Transverse colon (tissue), 4 donors: ENCODE results near the gene FBXO21. TPM values are rescaled to one million over a fixed set of nuclear protein-coding genes. Genes with fewer than 3 reads are reported as not detected.
"Not testable (repeated sequence)": the region's sequence is repeated elsewhere in the genome, so short reads cannot be mapped to it uniquely, and the experiment has no call there.

Source experiments
- DNase-seq: peaks from one replicate; pipeline ENCODE4 v3.0.0-alpha.2; 2019
- H3K27ac ChIP-seq, 4 donors: fragments of 200-600 bp; sonication (generic); 2 replicates each; pipeline ENCODE4 v1.5.1; 2016 to 2018; ENCODE audit warnings: inconsistent platforms in 4 of 4
- H3K27me3 ChIP-seq: fragments of 200-600 bp; sonication (generic); 2 replicates; pipeline ENCODE4 v1.5.1; 2017; ENCODE audit warnings: inconsistent platforms
- H3K36me3 ChIP-seq, 4 donors: fragments of 200-600 bp; sonication (generic); 2 replicates each; pipeline ENCODE4 v1.5.1; 2017 to 2019; ENCODE audit warnings: inconsistent platforms in 4 of 4
- H3K4me1 ChIP-seq, 4 donors: fragments of 200-600 bp; sonication (generic); 2 replicates each; pipeline ENCODE4 v1.5.1; 2017 to 2020; ENCODE audit warnings: inconsistent platforms in 4 of 4
- H3K4me3 ChIP-seq, 4 donors: fragments of 200-600 bp; sonication (generic); 1 replicate in 1 of 4; 2 replicates in 3 of 4; pipeline versions ENCODE4 v1.5.1 to v1.6.1; 2017 to 2019; ENCODE audit warnings: inconsistent platforms in 4 of 4
- H3K9me3 ChIP-seq, 2 donors: fragments of 200-600 bp; sonication (generic); 2 replicates each; pipeline ENCODE4 v1.5.1; 2017 to 2019; ENCODE audit warnings: inconsistent platforms in 2 of 2
- CTCF ChIP-seq, 5 experiments: fragments of 200-600 bp in 3 of 5; fragments of 450-650 bp in 2 of 5; sonication (generic) in 3 of 5; IDR thresholded peaks; 1 replicate in 2 of 5; 2 replicates in 3 of 5; pipeline ENCODE4 v1.5.1; 2016 to 2017; ENCODE audit warnings: antibody characterized with exemption in 5 of 5, inconsistent platforms in 3 of 5, mild to moderate bottlenecking in 2 of 5, moderate library complexity in 1 of 5
- EP300 ChIP-seq: sonication (generic); formaldehyde crosslinking; IDR thresholded peaks from one replicate; pipeline ENCODE4 v1.6.1; 2017; ENCODE audit warnings: antibody characterized with exemption, low read depth
- POLR2A ChIP-seq: fragments of 450-650 bp; IDR thresholded peaks from one replicate; pipeline ENCODE4 v1.6.1; 2016; ENCODE audit warnings: antibody characterized with exemption, mild to moderate bottlenecking, moderate library complexity
- POLR2AphosphoS5 ChIP-seq, 3 donors: sonication (generic); formaldehyde crosslinking; IDR thresholded peaks; one replicate each; pipeline ENCODE4 v1.6.1; 2016; ENCODE audit warnings: antibody characterized with exemption in 3 of 3
- WGBS, 2 donors: methylation state at CpG; one replicate each; pipeline ENCODE4 v1.1.5; 2018; ENCODE audit warnings: low coverage in 1 of 2; 5-methylcytosine and 5-hydroxymethylcytosine counted together
- in situ Hi-C, 4 donors: fragments of 200-750 bp; cut with MboI; loops; one replicate each; pipeline versions ENCODE4 v1.15.0 to v1.15.1; 2017; ENCODE audit warnings: low sequenced_read_pairs in 3 of 4, low pct_ligation_motif_present in 1 of 4, low pct_unique_long_range_greater_than_20kb in 1 of 4
- intact Hi-C: fragments of 100-400 bp; cut with DNase I; formaldehyde crosslinking; loops from one replicate; pipeline ENCODE4 v1.15.1; 2023; ENCODE audit warnings: low total_unique reads
- total RNA-seq, 4 donors: library from RNA; depleted of rRNA; stranded (reverse); fragments of >200 nt; gene quantifications; one replicate each; pipeline ENCODE4 v1.1.0, GENCODE V29; 2016

Gene FBXO21
- total RNA-seq, 4 donors from 2014 or later, result 31.6 to 56.9 (median 36.8) TPM

GRCh38 chr12:117187421-117187820, 2.8 kb downstream of the FBXO21 start:
- intact Hi-C loops, result no loop called here
- H3K36me3 ChIP-seq, result peaks cover 0 to 29% (median 8%) of the 10 kb centered on the region in 4 donors
- H3K27ac ChIP-seq, result no peak overlapping the region
- WGBS, 2 donors, result 84 to 92% methylated on average over 4 of the region's 4 CpGs
- no peaks in the 10 kb centered on the region for H3K9me3 ChIP-seq
- H3K27me3 ChIP-seq, result no peaks in the 10 kb centered on the region
- DNase-seq, result no peak
- in situ Hi-C loops, result no loop called here
- no peak for TF ChIP-seq POLR2A
- no peak for TF ChIP-seq EP300
- TF ChIP-seq POLR2AphosphoS5 (IDR thresholded peaks at IDR 0.05), result no peak
- H3K4me3 ChIP-seq, result no peak overlapping the region
- H3K4me1 ChIP-seq, result peaks cover 0 to 17% (median 10%) of the 10 kb centered on the region in 4 donors

DNA sequence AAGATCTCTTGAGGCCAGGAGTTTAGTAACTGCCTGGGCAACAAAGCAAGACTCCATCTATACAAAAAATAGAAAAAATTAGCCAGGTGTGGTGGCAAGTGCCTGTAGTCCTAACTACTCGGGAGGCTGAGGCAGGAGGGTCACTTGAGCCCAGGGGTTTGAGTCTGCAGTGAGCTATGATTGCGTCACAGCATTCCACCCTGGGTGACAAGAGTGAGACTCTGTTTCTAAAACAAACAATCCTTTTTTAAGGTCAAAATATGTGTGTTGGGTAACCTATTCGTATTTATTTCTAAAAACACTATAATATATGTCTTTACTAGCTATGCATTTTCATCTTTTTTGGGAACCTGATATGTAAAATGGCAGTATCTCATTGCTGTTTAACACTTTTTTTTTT, 7.4 kb downstream of the FBXO21 start:
- WGBS, 2 donors, result 91 to 95% methylated on average over 2 to 3 of the region's 3 CpGs
- intact Hi-C loops, result no loop called here
- H3K4me1 ChIP-seq, result no peaks in the 10 kb centered on the region
- H3K4me3 ChIP-seq, result no peak overlapping the region
- H3K9me3 ChIP-seq, result no peaks in the 10 kb centered on the region
- DNase-seq, result no peak
- in situ Hi-C loops, result no loop called here
- no peak overlapping the region for H3K27ac ChIP-seq
- H3K36me3 ChIP-seq, result peaks cover 0 to 47% (median 23%) of the 10 kb centered on the region in 4 donors
- TF ChIP-seq EP300 (no peak), POLR2AphosphoS5 (IDR thresholded peaks at IDR 0.05) (no peak), POLR2A (no peak), CTCF (IDR thresholded peaks at IDR 0.05) (no peak)
- no peaks in the 10 kb centered on the region for H3K27me3 ChIP-seq

DNA sequence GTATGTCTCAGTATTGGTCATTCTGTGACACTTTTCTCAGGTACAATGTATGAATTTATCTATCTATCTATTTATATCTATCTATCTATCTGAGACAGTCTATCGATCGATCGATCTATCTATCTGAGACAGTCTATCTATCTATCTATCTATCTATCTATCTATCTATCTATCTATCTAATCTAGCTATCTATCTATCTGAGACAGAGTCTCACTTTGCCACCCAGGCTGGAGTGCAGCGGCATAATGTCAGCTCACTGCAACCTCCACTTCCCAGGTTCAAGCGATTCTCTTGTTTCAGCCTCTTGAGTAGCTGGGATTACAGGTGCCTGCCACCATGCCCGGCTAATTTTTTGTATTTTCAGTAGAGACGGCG, 8.8 kb downstream of the FBXO21 start:
- DNase-seq, intact Hi-C loops, H3K27me3 ChIP-seq, H3K9me3 ChIP-seq, in situ Hi-C loops, H3K4me1 ChIP-seq, H3K27ac ChIP-seq, H3K4me3 ChIP-seq: not testable (repeated sequence)
- 97 to 100% methylated on average over 8 of the region's 8 CpGs for WGBS, 2 donors
- H3K36me3 ChIP-seq, result peaks cover 0 to 56% (median 24%) of the 10 kb centered on the region in 4 donors

- 88 to 92% methylated on average over 4 of the region's 4 CpGs for whole genome bisulfite sequencing, 2 donors
- no peaks in the 10 kb centered on the region for H3K9me3 ChIP-seq
- no peak for TF ChIP-seq POLR2AphosphoS5 (IDR thresholded peaks at IDR 0.05)
- no peak for TF ChIP-seq CTCF (IDR thresholded peaks at IDR 0.05)
- TF ChIP-seq EP300, result no peak
- no peak for TF ChIP-seq POLR2A
- DNase-seq, result no peak
- H3K27ac ChIP-seq, result no peak overlapping the region
- in situ Hi-C loops (no loop called here), intact Hi-C loops (no loop called here)
- H3K4me3 ChIP-seq, result no peak overlapping the region
- no peaks in the 10 kb centered on the region for H3K27me3 ChIP-seq
- H3K4me1 ChIP-seq, result no peaks in the 10 kb centered on the region
- H3K36me3 ChIP-seq, result peaks cover 0 to 56% (median 26%) of the 10 kb centered on the region in 4 donors
Measured at GRCh38 chr12:117180758-117181467, 9.4 kb downstream of the FBXO21 start.

- Histone ChIP-seq H3K36me3 (peaks cover 0 to 58% (median 25%) of the 10 kb centered on the region in 4 donors), H3K4me1 (no peaks in the 10 kb centered on the region), H3K27ac (no peak overlapping the region), H3K9me3 (no peaks in the 10 kb centered on the region), H3K4me3 (no peak overlapping the region), H3K27me3 (no peaks in the 10 kb centered on the region)
- TF ChIP-seq CTCF (IDR thresholded peaks at IDR 0.05), result no peak
- TF ChIP-seq POLR2AphosphoS5 (IDR thresholded peaks at IDR 0.05), result no peak
- TF ChIP-seq EP300, result no peak
- TF ChIP-seq POLR2A, result no peak
- in situ Hi-C loops, result no loop called here
- WGBS, 2 donors, result 95 to 97% methylated on average over 2 of the region's 2 CpGs
- intact Hi-C loops, result no loop called here
- no peak for DNase-seq
Measured at GRCh38 chr12:117178745-117179144, 11.5 kb downstream of the FBXO21 start.
